Measurements from ENCODE around the gene PRDM13. TPM values are rescaled to one million over a fixed set of nuclear protein-coding genes. Genes with fewer than 3 reads are reported as not detected.
"Not testable (repeated sequence)": the region's sequence is repeated elsewhere in the genome, so short reads cannot be mapped to it uniquely, and the experiment has no call there.

PRDM13 gene
- total RNA-seq, 4 donors from 2014 or later = 0.19 TPM; not detected in 3

GRCh38 chr6:99590728-99591672 is 15.6 kb upstream of the PRDM13 start:
- Histone ChIP-seq H3K27ac (no peak overlapping the region), H3K36me3 (no peaks in the 10 kb centered on the region), H3K4me1 (peaks cover 16 to 31% (median 23%) of the 10 kb centered on the region in 3 donors), H3K27me3 (peaks cover 18 to 91% (median 42%) of the 10 kb centered on the region in 4 donors), H3K4me3 (peak overlapping the region in 2 of 4 donors; percentile 2 to 37), H3K9me3 (peaks cover 0 to 9% (median 0%) of the 10 kb centered on the region in 3 donors)
- TF ChIP-seq POLR2A (IDR thresholded peaks at IDR 0.05) = no peak
- TF ChIP-seq, protein P1, sequence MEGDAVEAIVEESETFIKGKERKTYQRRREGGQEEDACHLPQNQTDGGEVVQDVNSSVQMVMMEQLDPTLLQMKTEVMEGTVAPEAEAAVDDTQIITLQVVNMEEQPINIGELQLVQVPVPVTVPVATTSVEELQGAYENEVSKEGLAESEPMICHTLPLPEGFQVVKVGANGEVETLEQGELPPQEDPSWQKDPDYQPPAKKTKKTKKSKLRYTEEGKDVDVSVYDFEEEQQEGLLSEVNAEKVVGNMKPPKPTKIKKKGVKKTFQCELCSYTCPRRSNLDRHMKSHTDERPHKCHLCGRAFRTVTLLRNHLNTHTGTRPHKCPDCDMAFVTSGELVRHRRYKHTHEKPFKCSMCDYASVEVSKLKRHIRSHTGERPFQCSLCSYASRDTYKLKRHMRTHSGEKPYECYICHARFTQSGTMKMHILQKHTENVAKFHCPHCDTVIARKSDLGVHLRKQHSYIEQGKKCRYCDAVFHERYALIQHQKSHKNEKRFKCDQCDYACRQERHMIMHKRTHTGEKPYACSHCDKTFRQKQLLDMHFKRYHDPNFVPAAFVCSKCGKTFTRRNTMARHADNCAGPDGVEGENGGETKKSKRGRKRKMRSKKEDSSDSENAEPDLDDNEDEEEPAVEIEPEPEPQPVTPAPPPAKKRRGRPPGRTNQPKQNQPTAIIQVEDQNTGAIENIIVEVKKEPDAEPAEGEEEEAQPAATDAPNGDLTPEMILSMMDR (IDR thresholded peaks at IDR 0.05) = no peak
- 11 to 16% methylated on average over 22 to 34 of the region's 63 CpGs for WGBS, 2 donors
- no peak for DNase-seq
- intact Hi-C loops (cut with DNase I) = no loop called here

DNA sequence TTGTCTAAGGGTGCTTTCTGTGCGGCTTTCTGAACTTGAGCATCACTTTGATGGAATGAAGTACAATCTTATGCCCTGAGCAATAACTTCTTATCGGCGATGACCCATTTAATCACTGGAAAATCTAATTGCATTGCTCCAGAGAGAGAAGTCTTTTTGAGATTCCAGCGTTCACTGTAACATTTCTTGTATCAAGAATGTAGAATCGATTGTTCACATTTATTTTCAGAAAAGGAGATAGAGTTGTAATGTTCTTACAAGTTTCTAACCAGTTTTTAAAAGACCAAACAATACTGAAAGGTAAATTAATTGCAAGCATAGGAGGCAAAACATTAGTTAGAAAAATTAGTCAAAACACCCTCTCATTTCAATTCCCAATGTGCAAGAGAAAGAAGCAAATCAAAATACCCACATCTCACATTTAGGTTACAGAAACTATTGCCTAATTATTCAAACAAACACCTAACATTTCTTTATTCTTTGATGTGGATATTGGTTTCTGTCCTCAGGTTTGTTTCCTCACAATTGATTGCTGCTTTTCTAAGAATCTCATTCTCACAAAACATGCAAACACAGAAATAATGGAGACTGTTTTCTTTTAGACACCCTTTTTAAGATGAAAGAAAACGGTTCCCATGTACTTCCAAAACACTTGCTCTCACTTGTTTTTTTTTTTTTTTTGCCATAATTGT is 14.8 kb upstream of the PRDM13 start:
- intact Hi-C loops (cut with DNase I) = no loop called here
- peaks cover 0 to 9% (median 0%) of the 10 kb centered on the region in 3 donors for H3K9me3 ChIP-seq
- H3K27me3 ChIP-seq = peaks cover 18 to 95% (median 43%) of the 10 kb centered on the region in 4 donors
- TF ChIP-seq, protein P1 (IDR thresholded peaks at IDR 0.05) = no peak
- no peak for TF ChIP-seq POLR2A (IDR thresholded peaks at IDR 0.05)
- H3K4me3 ChIP-seq = no peak overlapping the region
- WGBS, 2 donors = 34 to 46% methylated on average over 6 of the region's 6 CpGs
- H3K4me1 ChIP-seq = peaks cover 16 to 31% (median 23%) of the 10 kb centered on the region in 3 donors
- H3K36me3 ChIP-seq = no peaks in the 10 kb centered on the region
- H3K27ac ChIP-seq = no peak overlapping the region
- DNase-seq = no peak

GRCh38 chr6:99592900-99593299 is 13.7 kb upstream of the PRDM13 start:
- 40 to 44% methylated on average over 1 of the region's 1 CpG for WGBS, 2 donors
- Histone ChIP-seq H3K9me3 (peaks cover 0 to 9% (median 0%) of the 10 kb centered on the region in 3 donors), H3K4me1 (peaks cover 16 to 31% (median 23%) of the 10 kb centered on the region in 3 donors), H3K36me3 (no peaks in the 10 kb centered on the region), H3K27ac (no peak overlapping the region), H3K4me3 (no peak overlapping the region), H3K27me3 (peaks cover 18 to 100% (median 47%) of the 10 kb centered on the region in 4 donors)
- no peak for TF ChIP-seq POLR2A (IDR thresholded peaks at IDR 0.05)
- TF ChIP-seq, protein P1 (IDR thresholded peaks at IDR 0.05) = no peak
- no peak for DNase-seq
- intact Hi-C loops (cut with DNase I) = no loop called here

GRCh38 chr6:99594696-99595095 is 11.9 kb upstream of the PRDM13 start:
- 82 to 84% methylated on average over 8 of the region's 8 CpGs for WGBS, 2 donors
- peaks cover 9 to 15% (median 9%) of the 10 kb centered on the region in 3 donors for H3K4me1 ChIP-seq
- peaks cover 11 to 100% (median 43%) of the 10 kb centered on the region in 4 donors for H3K27me3 ChIP-seq
- H3K9me3 ChIP-seq; H3K4me3 ChIP-seq; H3K27ac ChIP-seq; intact Hi-C loops (cut with DNase I); DNase-seq; H3K36me3 ChIP-seq: not testable (repeated sequence)

DNA sequence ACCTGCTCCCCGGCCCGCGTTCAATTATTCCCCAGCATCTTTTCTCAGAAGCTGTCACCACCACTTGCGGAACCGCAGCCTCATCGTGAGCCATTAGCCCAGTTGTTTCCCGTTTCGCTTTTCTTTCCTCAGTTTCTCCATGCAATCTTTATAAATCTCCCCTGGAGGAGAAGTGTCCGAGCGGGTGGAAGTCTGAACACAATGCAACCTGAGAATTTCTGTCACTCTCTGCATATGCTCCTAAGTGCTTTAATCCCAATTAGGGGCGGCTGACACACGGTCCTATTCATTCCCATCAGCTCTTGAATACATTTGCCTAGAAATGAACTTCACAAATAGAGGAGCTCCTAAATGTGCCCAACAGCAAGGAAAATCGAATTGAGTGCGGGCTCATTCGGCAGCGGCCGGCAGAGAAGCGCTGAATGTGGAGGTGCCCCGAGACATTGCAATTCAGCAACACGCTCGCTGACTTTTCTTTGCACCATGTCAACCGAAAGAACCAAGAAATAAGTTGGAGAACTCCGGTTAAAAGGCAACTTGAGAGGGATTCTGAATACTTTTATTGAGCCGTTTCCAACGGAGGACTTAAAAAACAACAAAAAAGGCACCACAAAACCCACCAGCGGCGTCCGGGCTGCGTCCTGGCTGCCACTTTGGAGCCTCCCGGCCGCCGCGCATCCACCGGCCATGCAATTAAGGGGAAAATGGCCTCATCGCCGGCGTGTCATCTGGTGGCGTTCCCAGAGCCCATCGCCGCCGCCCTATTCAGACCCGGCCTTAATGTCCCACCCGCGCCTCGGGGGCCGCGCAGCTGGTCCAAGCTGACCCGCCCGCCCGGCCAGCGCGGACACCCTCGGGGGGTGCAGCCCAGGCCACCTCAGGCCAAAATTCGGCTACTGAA is 3.9 kb upstream of the PRDM13 start:
- Histone ChIP-seq H3K36me3 (no peaks in the 10 kb centered on the region), H3K4me1 (peaks cover 12 to 48% (median 17%) of the 10 kb centered on the region in 3 donors), H3K4me3 (peak overlapping the region in 3 of 4 donors; percentile 29 to 55 (median 43)), H3K27ac (no peak overlapping the region), H3K9me3 (no peaks in the 10 kb centered on the region), H3K27me3 (peaks cover 35 to 100% (median 63%) of the 10 kb centered on the region in 4 donors)
- no peak for TF ChIP-seq POLR2A (IDR thresholded peaks at IDR 0.05)
- TF ChIP-seq, protein P1 (IDR thresholded peaks at IDR 0.05) = no peak
- intact Hi-C loops (cut with DNase I) = no loop called here
- WGBS, 2 donors = 10 to 16% methylated on average over 34 to 36 of the region's 54 CpGs
- DNase-seq = no peak
